Rectal smooth muscle tissue (tissue), 1 donor: ENCODE data around the gene VDAC2.
"Not testable (repeated sequence)": the region's sequence is repeated elsewhere in the genome, so short reads cannot be mapped to it uniquely, and the experiment has no call there.

Source experiments
- H3K27ac ChIP-seq: one replicate; pipeline ENCODE4 v1.7.0; 2013; ENCODE audit warnings: low read depth, low read length, inconsistent platforms
- H3K27me3 ChIP-seq: one replicate; pipeline ENCODE4 v1.7.0; 2013; ENCODE audit warnings: low read length; ENCODE audit not compliant: control insufficient read depth, insufficient read depth
- H3K36me3 ChIP-seq: one replicate; pipeline ENCODE4 v1.7.0; 2013; ENCODE audit warnings: low read length; ENCODE audit not compliant: control insufficient read depth, insufficient read depth
- H3K4me1 ChIP-seq: one replicate; pipeline ENCODE4 v1.7.0; 2013; ENCODE audit warnings: low read length; ENCODE audit not compliant: control insufficient read depth, insufficient read depth
- H3K4me3 ChIP-seq: one replicate; pipeline ENCODE4 v1.7.0; 2013; ENCODE audit warnings: low read length
- H3K9ac ChIP-seq: one replicate; pipeline ENCODE4 v1.7.0; 2013; ENCODE audit warnings: low read length

Gene VDAC2

GRCh38 chr10:75187961-75188426 is 22.6 kb upstream of the VDAC2 start:
- peaks cover 5% of the 10 kb centered on the region for H3K4me1 ChIP-seq
- H3K36me3 ChIP-seq, result no peaks in the 10 kb centered on the region
- no peaks in the 10 kb centered on the region for H3K27me3 ChIP-seq
- no peak overlapping the region for H3K27ac ChIP-seq
- H3K4me3 ChIP-seq, result no peak overlapping the region
- no peak overlapping the region for H3K9ac ChIP-seq

DNA sequence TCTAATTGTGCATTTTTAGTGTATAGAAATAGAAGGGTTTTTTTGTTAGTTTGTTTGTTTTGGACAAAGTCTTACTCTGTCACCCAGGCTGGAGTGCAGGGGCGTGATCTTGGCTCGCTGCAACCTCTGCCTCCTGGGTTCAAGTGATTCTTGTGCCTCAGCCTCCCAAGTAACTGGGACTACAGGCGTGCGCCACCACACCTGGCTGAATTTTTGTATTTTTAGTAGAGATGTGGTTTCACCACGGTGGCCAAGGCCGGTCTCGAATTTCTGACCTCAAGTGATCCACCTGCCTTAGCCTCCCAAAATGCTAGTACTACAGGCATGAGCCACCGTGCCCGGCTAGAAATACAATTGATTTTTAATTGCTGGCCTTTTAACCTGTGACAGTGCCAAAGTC is 22.1 kb upstream of the VDAC2 start:
- H3K4me3 ChIP-seq, H3K4me1 ChIP-seq, H3K36me3 ChIP-seq, H3K9ac ChIP-seq, H3K27ac ChIP-seq, H3K27me3 ChIP-seq: not testable (repeated sequence)

GRCh38 chr10:75189266-75190096 is 21.1 kb upstream of the VDAC2 start:
- Histone ChIP-seq H3K9ac (no peak overlapping the region), H3K27ac (no peak overlapping the region)

GRCh38 chr10:75191821-75192568 is 18.6 kb upstream of the VDAC2 start:
- H3K9ac ChIP-seq, result no peak overlapping the region
- peak overlapping the region; percentile 46 for H3K4me3 ChIP-seq
- no peaks in the 10 kb centered on the region for H3K36me3 ChIP-seq
- H3K4me1 ChIP-seq, result peaks cover 10% of the 10 kb centered on the region
- peak overlapping the region; percentile 74 for H3K27ac ChIP-seq
- H3K27me3 ChIP-seq, result no peaks in the 10 kb centered on the region

More at GRCh38 chr10:75189266-75190096, 21.1 kb upstream of the VDAC2 start:
- H3K4me3 ChIP-seq, result no peak overlapping the region
- H3K4me1 ChIP-seq, result peaks cover 5% of the 10 kb centered on the region
- H3K36me3 ChIP-seq, result no peaks in the 10 kb centered on the region
- no peaks in the 10 kb centered on the region for H3K27me3 ChIP-seq

DNA sequence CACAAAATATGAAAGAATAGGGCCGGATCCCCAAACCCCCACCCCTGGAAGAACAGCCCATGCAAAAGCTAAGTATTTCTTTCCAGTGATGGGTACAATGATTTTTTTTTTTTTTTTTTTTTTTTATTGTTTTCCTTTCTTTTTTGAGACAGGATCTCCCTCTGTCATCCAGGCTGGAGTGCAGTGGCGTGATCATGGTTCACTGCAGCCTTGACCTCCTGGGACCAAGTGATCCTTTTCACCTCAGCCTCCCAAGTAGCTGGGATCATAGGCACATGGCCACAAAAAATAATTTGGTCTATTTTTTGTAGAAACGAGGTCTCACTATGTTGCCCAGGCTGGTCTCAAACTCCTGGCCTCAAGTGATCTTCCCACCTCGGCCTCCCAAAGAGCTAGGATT is 16.0 kb upstream of the VDAC2 start:
- not testable (repeated sequence) for H3K27me3 ChIP-seq, H3K9ac ChIP-seq, H3K27ac ChIP-seq

GRCh38 chr10:75195035-75195763 is 15.4 kb upstream of the VDAC2 start:
- Histone ChIP-seq H3K9ac (no peak overlapping the region), H3K36me3 (no peaks in the 10 kb centered on the region), H3K27me3 (no peaks in the 10 kb centered on the region), H3K4me1 (peaks cover 10% of the 10 kb centered on the region), H3K4me3 (no peak overlapping the region), H3K27ac (peak overlapping the region; percentile 78)

More for the DNA sequence above, 16.0 kb upstream of the VDAC2 start:
- H3K4me1 ChIP-seq, H3K4me3 ChIP-seq, H3K36me3 ChIP-seq: not testable (repeated sequence)

DNA sequence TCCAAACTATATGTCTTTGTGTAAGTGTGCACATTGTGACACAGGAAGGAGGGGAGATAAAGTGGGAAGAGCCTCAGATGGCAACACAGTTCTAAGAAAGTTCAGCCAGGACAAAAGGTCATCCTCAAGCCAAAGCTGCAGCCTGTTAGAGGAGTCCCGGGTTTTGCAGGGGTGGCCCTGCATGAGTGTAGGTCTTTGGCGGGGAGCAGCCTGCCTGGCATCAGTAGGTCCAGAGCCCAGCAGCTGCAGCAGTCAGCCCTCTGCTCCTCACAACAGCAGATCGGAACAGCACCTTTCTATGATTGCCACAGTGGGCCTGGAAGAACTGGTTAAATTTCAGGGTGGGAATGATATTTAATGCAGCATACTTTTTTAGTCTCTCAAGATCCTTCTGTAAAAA is 13.5 kb upstream of the VDAC2 start:
- H3K9ac ChIP-seq, result no peak overlapping the region
- no peaks in the 10 kb centered on the region for H3K27me3 ChIP-seq
- H3K36me3 ChIP-seq, result no peaks in the 10 kb centered on the region
- H3K4me3 ChIP-seq, result no peak overlapping the region
- peaks cover 6% of the 10 kb centered on the region for H3K4me1 ChIP-seq
- H3K27ac ChIP-seq, result no peak overlapping the region

DNA sequence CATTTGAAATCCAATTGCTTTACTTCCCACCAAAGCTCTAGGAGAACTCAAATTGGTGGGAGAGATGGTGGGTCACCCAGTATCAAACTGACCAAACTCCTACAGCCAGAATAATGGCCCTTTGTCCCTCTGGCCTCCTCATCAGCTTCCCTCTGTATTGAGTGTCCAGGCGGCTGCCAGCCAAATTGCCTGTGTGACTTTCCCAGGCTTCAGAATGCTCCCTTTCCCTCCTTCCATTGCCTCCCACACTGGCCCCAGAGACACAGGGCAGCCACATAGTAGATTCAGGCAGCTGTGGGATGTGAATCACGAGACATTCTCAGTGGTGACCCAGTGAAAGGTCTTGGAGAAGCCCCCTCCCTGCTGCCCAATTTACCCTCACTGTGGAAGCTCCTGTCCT is 12.7 kb upstream of the VDAC2 start:
- H3K27ac ChIP-seq, result no peak overlapping the region
- H3K4me1 ChIP-seq, result peaks cover 14% of the 10 kb centered on the region
- no peak overlapping the region for H3K4me3 ChIP-seq
- H3K9ac ChIP-seq, result no peak overlapping the region
- H3K27me3 ChIP-seq, result no peaks in the 10 kb centered on the region
- H3K36me3 ChIP-seq, result no peaks in the 10 kb centered on the region

- peaks cover 17% of the 10 kb centered on the region for H3K4me1 ChIP-seq
- not testable (repeated sequence) for H3K9ac ChIP-seq, H3K27ac ChIP-seq, H3K27me3 ChIP-seq, H3K36me3 ChIP-seq, H3K4me3 ChIP-seq
Measured at GRCh38 chr10:75199949-75200348, 10.6 kb upstream of the VDAC2 start.

DNA sequence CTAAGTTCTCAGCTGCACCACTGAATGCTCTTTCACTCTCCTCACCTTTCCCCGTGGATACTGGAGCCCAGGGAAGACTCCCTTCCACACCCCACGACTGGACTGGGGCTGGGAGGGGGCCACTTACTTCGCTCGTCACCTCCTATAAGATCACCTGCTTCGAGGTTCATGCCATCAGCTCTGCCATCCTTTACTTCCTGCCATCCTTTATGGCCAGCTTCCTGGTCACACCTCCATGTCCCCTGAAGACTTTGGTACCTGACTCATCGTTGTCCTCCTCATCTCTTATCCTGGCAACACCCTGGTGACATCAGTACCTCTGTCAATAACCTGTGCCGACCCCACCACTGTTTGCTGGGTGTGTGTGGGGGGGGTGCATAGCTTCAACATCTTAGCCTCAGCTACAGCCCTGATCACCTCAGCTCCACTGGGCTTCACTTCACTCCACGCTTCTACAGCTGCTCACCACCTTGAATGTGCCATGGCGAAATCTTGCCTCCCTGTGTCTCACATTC is 8.7 kb upstream of the VDAC2 start:
- H3K4me1 ChIP-seq, result peaks cover 12% of the 10 kb centered on the region
- no peak overlapping the region for H3K4me3 ChIP-seq
- H3K27me3 ChIP-seq, result no peaks in the 10 kb centered on the region
- H3K27ac ChIP-seq, result peak overlapping the region; percentile 75
- no peaks in the 10 kb centered on the region for H3K36me3 ChIP-seq
- no peak overlapping the region for H3K9ac ChIP-seq

- Histone ChIP-seq H3K36me3 (no peaks in the 10 kb centered on the region), H3K4me3 (no peak overlapping the region), H3K4me1 (peaks cover 12% of the 10 kb centered on the region), H3K27me3 (no peaks in the 10 kb centered on the region), H3K27ac (peak overlapping the region; percentile 75), H3K9ac (no peak overlapping the region)
Measured at GRCh38 chr10:75202321-75203045, 8.1 kb upstream of the VDAC2 start.
